GM18858 (cell line): ENCODE measurements around the gene TNPO2.
A peak's percentile ranks its signal among the peaks of the same experiment; 100 is the strongest.
"Not testable (repeated sequence)": the region's sequence is repeated elsewhere in the genome, so short reads cannot be mapped to it uniquely, and the experiment has no call there.

Experiments
- ATAC-seq: cut with Tn5 transposase; IDR thresholded peaks from one replicate; pipeline ENCODE4 v1.9.1; 2021; ENCODE audit not compliant: unreplicated experiment

TNPO2 gene

DNA sequence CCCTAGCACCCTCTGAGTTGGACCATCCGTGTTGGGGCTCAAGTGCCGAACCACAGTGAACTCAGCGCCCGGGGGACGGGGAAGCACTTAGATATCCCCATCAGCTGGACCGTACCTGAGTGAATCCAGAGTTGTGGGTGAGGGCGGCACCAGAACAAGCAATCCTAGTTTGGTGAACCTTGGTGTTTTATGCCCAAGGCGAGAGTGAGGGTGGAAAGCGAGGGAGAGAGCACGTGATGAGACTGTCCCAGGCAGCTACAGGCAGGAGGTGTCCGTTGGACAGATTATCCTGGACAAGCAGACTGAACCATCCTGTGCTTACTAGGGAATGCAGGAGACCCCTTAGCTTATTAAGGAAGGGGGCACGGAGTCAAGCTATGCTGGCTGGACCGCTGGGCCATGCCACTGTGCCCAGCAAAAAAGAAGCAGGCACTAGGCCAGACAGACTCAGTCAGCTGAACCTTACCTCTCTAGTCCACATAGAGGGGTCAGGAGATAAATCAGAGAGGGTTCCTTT lies 14.2 kb upstream of the TNPO2 start:
- no peak for ATAC-seq

GRCh38 chr19:12736995-12737834 lies 13.5 kb upstream of the TNPO2 start, which contains the start of gene GET3:
Gene GET3 (plus strand): TSS chr19:12737497. CDS start chr19:12737506, 9 bp downstream.
- peak; percentile 73 for ATAC-seq

DNA sequence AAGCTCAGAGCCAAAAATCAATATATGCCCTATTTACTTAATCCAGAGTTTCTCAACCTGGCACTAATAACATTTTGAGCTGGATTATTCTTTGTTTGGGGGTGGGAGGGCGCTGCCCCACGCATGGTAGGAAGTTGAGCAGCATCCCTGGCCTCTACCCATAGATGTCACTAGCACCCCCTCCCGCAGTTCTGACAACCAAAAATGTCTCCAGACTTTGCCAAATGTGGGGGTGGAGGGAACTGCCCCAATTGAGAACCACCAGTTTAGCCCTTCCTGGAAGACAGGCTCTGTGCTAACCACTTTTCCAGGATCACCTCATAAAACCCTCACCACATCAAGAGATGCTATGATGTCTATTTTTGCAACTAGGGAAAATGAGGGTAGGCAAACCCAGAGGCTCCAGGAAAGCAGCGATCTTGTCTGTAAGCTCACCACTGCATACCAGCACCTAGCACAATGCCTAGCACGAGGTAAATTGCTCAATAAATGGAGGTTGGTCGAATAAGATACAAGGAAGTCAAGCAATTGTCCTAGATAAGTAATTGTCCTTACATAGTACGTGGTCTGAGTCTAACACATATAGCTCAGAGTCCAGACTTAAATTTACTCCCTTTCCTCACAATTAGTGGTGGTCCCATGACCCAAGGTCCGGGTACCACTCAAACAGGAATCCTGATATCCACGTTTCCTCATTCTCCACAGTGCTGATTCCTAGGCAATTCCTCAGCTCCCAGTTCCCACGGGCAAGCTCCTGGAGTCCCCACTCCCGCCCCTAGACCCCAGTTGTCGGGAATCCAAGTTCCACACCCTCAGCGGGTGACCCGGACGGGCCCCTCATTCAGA lies 9.9 kb upstream of the TNPO2 start:
- no peak for ATAC-seq

DNA sequence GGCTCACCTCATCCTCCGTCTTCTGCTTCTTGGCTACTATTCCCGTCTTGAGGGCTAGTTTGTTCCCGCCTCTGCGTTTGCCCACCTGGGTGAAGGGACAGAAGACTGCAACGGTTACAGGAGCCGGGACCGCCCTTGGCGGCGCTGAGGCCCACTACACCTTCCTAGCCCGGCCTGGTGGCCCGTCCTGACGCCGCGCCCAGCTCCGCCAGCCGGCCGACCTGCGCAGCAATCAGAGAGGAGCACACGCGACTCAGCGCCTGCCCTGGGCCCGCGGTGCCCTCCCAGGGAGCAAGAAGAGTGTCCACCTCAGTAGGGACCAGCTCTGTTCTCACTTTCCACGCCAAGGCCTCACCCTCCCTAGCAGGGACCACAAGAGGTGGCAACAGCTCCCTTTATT lies 7.6 kb upstream of the TNPO2 start:
- no peak for ATAC-seq

- ATAC-seq = no peak
These were observed 6.3 kb upstream of the TNPO2 start for GRCh38 chr19:12730064-12730463.

DNA sequence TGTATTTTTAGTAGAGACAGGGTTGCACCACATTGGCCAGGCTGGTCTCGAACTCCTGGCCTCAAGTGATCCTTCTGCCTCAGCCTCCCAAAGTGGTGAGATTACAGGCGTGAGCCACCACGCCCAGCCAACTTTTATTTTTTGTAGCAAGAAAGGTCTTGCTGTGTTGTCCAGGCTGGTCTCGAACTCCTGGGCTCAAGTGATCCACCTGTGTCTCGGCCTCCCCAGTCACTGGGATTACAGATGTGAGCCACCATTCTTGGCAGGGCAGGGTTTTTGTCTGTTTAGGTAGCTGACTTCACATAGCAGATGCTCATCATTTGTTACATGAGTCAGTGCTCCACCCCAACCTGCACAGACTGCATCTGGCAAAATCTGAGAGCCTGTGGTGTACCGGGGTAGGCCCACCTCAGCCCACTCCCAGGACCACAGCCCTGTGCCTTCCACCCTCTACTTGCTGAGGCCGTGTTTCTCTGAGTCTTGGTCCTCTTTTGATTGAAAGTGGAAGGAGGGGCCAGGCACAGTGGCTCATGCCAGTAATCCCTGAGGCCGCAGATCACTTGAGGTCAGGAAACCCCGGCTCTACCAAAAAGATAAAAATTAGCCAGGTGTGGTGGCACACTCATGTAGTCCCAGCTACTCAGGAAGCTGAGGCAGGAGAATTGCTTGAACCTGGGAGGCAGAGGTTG lies 4.2 kb upstream of the TNPO2 start:
- ATAC-seq = no peak

- ATAC-seq = no peak
These were observed 3.2 kb upstream of the TNPO2 start for GRCh38 chr19:12726988-12727316.

- not testable (repeated sequence) for ATAC-seq
These were observed 1.9 kb upstream of the TNPO2 start for GRCh38 chr19:12725612-12726011.

DNA sequence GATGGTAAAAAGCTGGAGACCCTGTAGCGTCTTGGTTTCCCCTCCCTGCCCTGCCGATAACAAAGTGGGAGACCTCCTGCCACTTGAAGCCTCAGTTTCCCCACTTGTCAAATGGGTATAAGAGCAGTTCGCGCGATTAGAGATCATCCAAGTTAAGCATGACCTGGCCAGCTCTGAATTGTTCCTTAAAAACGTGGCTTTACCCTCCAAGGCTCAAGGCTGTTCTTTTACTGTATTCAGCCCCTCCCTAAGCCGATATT lies 421 bp downstream of the TNPO2 start:
- no peak for ATAC-seq

DNA sequence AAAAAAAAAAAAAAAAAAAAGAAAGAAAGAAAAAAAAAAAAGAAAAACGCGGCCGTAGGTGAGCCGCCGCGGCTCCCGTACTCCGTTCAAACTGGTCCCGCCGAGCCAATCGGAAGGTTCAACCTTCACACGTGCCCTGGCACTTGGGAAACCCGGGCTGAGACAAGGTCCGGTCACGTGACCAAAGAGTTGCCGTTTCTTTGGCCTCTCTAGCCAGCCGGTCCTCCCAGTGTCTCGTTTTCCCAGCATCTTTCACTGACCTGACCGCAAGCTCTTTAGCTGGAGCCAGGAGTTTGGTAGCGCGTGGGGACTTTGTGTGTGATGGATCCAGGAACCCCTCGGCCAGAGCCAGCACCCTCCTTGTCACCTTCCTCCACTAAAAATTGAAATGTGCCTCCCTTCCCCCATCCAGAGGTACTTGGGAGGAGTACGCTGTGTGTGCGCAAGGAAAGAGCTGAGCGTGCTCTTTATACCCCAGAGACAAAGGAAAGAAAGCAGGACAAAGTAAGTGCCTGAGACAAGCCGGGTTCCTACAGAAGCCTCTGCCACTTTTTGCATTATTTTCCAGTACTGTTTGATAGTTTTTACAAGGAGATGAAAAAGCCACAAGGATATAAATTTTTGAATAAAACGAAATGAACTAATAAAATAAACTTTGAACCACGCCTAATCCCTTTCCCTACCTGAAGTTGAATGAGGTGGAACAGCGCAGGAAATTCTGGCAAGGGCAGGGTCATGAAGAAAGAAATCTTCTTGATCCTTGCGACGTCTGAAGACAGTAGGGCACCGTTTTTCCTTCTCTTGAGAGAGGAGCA lies 959 bp downstream of the TNPO2 start:
- ATAC-seq = no peak

- no peak for ATAC-seq
These were observed 1.8 kb downstream of the TNPO2 start for GRCh38 chr19:12721656-12722565.

- no peak for ATAC-seq
These were observed 2.7 kb downstream of the TNPO2 start for GRCh38 chr19:12720851-12721655.

GRCh38 chr19:12720296-12720695 lies 3.4 kb downstream of the TNPO2 start:
- no peak for ATAC-seq

DNA sequence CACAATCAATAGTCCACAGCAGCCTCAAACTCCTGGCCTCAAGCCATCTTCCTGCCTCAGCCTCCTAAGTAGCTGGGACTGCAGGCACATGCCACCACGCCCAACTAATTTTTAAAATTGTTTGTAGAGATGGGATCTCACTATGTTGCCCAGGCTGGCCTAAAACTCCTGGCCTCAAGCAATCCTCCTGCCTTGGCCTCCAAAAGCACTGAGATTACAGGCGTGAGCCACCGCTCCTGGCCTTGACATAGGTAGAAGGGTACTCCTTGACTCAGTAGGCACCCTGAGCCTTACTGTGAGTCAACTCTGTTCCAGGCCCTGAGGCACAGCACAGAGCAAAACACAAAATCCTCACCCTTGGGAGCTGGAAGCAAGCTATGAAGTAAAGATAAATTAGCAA lies 7.8 kb downstream of the TNPO2 start:
- no peak for ATAC-seq

DNA sequence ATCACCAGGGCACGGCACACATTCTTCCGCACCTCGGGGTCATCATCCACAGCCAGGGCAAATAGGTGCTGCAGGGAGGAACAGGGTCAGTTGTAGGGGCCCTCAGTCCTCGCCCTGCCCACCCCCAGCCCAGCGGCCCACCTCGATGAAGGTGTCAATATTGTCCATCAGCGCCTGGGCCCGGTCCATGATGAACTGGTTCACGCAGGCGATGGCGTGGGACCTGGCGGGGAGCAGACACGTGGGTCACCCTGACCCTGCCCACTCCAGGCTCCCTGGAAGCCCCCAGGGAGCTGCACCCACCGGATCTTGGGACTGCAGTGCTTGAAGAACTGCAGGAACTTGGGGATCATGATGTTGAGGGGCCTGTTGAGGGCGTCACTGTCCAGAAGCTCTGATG lies 8.6 kb downstream of the TNPO2 start:
- ATAC-seq = no peak

- ATAC-seq = not testable (repeated sequence)
These were observed 10.4 kb downstream of the TNPO2 start for GRCh38 chr19:12713304-12713703.

- ATAC-seq = not testable (repeated sequence)
These were observed 11.7 kb downstream of the TNPO2 start for GRCh38 chr19:12712077-12712476.

DNA sequence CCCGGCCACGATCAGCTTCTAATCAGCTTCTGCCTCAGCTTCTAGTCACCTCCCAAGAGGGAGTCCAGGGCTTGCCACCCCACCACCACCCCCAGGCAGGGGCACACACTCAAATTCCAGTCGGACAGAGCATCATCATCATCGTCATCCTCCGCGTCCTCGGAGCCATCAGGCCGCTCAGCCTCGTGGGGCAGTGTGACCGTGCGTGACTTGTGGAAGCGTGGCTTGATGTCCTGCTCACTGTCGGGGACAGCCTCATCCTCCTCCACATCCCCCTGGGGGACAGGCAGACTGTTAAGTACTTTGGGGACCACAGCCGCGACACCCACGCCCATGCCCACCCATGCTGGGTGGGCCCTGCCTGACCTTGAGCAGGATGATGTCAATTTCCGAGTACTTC lies 12.5 kb downstream of the TNPO2 start:
- ATAC-seq = no peak

GRCh38 chr19:12708641-12709040 lies 15.1 kb downstream of the TNPO2 start:
- no peak for ATAC-seq
